PC-9 (cell line): ENCODE results near the gene LRP1. TPM values are rescaled to one million over a fixed set of nuclear protein-coding genes. Genes with fewer than 3 reads are reported as not detected.

Source experiments
- BruUV-seq: library from RNA; stranded (reverse); fragments of 400-500 nt; replicated peaks from 2 replicates; lab custom pipeline; 2021; lab: Mats Ljungman, UMichigan
- CTCF ChIA-PET: fragments of 300-600 bp; sonication (Branson Sonifier 250); formaldehyde crosslinking; loops from one replicate; lab custom pipeline; 2022; ENCODE audit warnings: antibody characterized with exemption; lab: Charles Lee
- POLR2A ChIA-PET: fragments of 300-600 bp; sonication (Branson Sonifier 250); formaldehyde crosslinking; loops from one replicate; lab custom pipeline; 2022; ENCODE audit warnings: antibody characterized with exemption; ENCODE audit not compliant: unreplicated experiment; lab: Charles Lee
- DNase-seq, 2 experiments: peaks; one replicate each; pipeline versions ENCODE4 v3.0.0 to v3.0.0-alpha.2; 2015 to 2022; ENCODE audit warnings: mixed read lengths in 1 of 2
- H2AFZ ChIP-seq: fragments of 200-600 bp; sonication (generic); 2 replicates; pipeline ENCODE4 v1.8.1; 2017; ENCODE audit warnings: antibody characterized with exemption
- H3F3A ChIP-seq: fragments of 200-600 bp; sonication (generic); 2 replicates; pipeline ENCODE4 v1.8.1; 2017; ENCODE audit warnings: antibody characterized with exemption, mild to moderate bottlenecking, low read depth; ENCODE audit not compliant: insufficient read depth
- H3K27ac ChIP-seq: fragments of 200-600 bp; sonication (generic); 2 replicates; pipeline ENCODE4 v1.6.1; 2016; ENCODE audit warnings: mixed run types
- H3K27me3 ChIP-seq: fragments of 200-600 bp; sonication (generic); 2 replicates; pipeline ENCODE4 v1.6.1; 2016; ENCODE audit warnings: low read depth, mixed run types; ENCODE audit not compliant: insufficient read depth
- H3K36me3 ChIP-seq: fragments of 200-600 bp; sonication (generic); 2 replicates; pipeline ENCODE4 v1.6.1; 2016; ENCODE audit warnings: low read depth, mixed run types
- H3K4me1 ChIP-seq: fragments of 200-600 bp; sonication (generic); replicated peaks from 2 replicates; pipeline ENCODE4 v1.6.1; 2016; ENCODE audit warnings: mixed run types; ENCODE audit not compliant: insufficient read depth
- H3K4me2 ChIP-seq: fragments of 200-600 bp; sonication (generic); 2 replicates; pipeline ENCODE4 v1.6.1; 2017; ENCODE audit warnings: mixed run types
- H3K4me3 ChIP-seq: fragments of 200-600 bp; sonication (generic); 2 replicates; pipeline ENCODE4 v1.6.1; 2016; ENCODE audit warnings: mixed run types
- H3K79me2 ChIP-seq: fragments of 200-600 bp; sonication (generic); 2 replicates; pipeline ENCODE4 v1.6.1; 2017; ENCODE audit warnings: low read depth, mixed run types
- H3K9me2 ChIP-seq: fragments of 200-600 bp; sonication (generic); 2 replicates; pipeline ENCODE4 v1.8.1; 2017; ENCODE audit warnings: mild to moderate bottlenecking; ENCODE audit not compliant: insufficient read depth
- H3K9me3 ChIP-seq: fragments of 200-600 bp; sonication (generic); 2 replicates; pipeline ENCODE4 v1.8.1; 2016; ENCODE audit warnings: low read depth; ENCODE audit not compliant: insufficient read depth
- H4K20me1 ChIP-seq: fragments of 200-600 bp; sonication (generic); 2 replicates; pipeline ENCODE4 v1.8.1; 2017; ENCODE audit not compliant: insufficient read depth
- CTCF ChIP-seq: fragments of 200-600 bp; sonication (generic); conservative IDR thresholded peaks from 2 replicates; pipeline ENCODE4 v1.6.1; 2017; ENCODE audit warnings: mixed run types, antibody characterized with exemption, mild to moderate bottlenecking, moderate library complexity
- EZH2 ChIP-seq: fragments of 200-600 bp; sonication (generic); IDR thresholded peaks from 2 replicates; pipeline ENCODE4 v1.8.0; 2017; ENCODE audit warnings: antibody characterized with exemption, low read depth
- intact Hi-C: fragments of 100-400 bp; cut with micrococcal nuclease; formaldehyde crosslinking; loops from one replicate; pipeline ENCODE4 v1.10.0; 2022; ENCODE audit not compliant: unreplicated experiment
- total RNA-seq: library from RNA; stranded (reverse); gene quantifications from 2 replicates; pipeline ENCODE4 v1.2.3, GENCODE V29; 2021

LRP1 gene
- total RNA-seq, 1 experiment from 2014 or later = 51.4 TPM

- CTCF ChIA-PET = interaction anchor here (0.6 kb wide), 1 partner anchor 42 kb away, joined by 6 read pairs; no protein-coding TSS in a partner anchor
- intact Hi-C loops = no loop called here
- Histone ChIP-seq H3K4me2 (no peak overlapping the region), H3K9me3 (no peaks in the 10 kb centered on the region), H3K4me1 (no peaks in the 10 kb centered on the region), H3K27me3 (no peaks in the 10 kb centered on the region), H3K36me3 (no peaks in the 10 kb centered on the region), H3K4me3 (no peak overlapping the region), H3K9me2 (no peaks in the 10 kb centered on the region), H3F3A (no peaks in the 10 kb centered on the region), H2AFZ (no peak overlapping the region), H4K20me1 (no peaks in the 10 kb centered on the region), H3K79me2 (no peaks in the 10 kb centered on the region), H3K27ac (no peak overlapping the region)
- TF ChIP-seq EZH2 = no peak
- no peak for TF ChIP-seq CTCF
- no TSS peak for BruUV-seq
- POLR2A ChIA-PET = no interaction called here
- no peak for DNase-seq
Observed at GRCh38 chr12:57154076-57154475, 25.8 kb downstream of the LRP1 start.

- H3K27me3 ChIP-seq = no peaks in the 10 kb centered on the region
- no peaks in the 10 kb centered on the region for H3K4me1 ChIP-seq
- H3K4me3 ChIP-seq = no peak overlapping the region
- no peaks in the 10 kb centered on the region for H3K79me2 ChIP-seq
- no peak overlapping the region for H3K4me2 ChIP-seq
- H3F3A ChIP-seq = no peaks in the 10 kb centered on the region
- H3K9me2 ChIP-seq = no peaks in the 10 kb centered on the region
- H3K36me3 ChIP-seq = no peaks in the 10 kb centered on the region
- CTCF ChIA-PET = interaction anchor here (0.7 kb wide), 1 partner anchor 398 kb away, joined by 3 read pairs; no protein-coding TSS in a partner anchor
- POLR2A ChIA-PET = interaction anchor here (0.7 kb wide), 1 partner anchor 23 kb away, joined by 5 read pairs; no protein-coding TSS in a partner anchor
- no peak overlapping the region for H3K27ac ChIP-seq
- no peak overlapping the region for H2AFZ ChIP-seq
- no peaks in the 10 kb centered on the region for H4K20me1 ChIP-seq
- TF ChIP-seq CTCF (no peak), EZH2 (no peak)
- intact Hi-C loops = no loop called here
- DNase-seq = no peak
- BruUV-seq = no TSS peak
- no peaks in the 10 kb centered on the region for H3K9me3 ChIP-seq
Observed at GRCh38 chr12:57154804-57155434, 26.6 kb downstream of the LRP1 start.

- H3K27ac ChIP-seq = no peak overlapping the region
- POLR2A ChIA-PET = no interaction called here
Observed at GRCh38 chr12:57156701-57157403, 28.6 kb downstream of the LRP1 start.

More at GRCh38 chr12:57156701-57157403, 28.6 kb downstream of the LRP1 start:
- Histone ChIP-seq H3K36me3 (no peaks in the 10 kb centered on the region), H4K20me1 (no peaks in the 10 kb centered on the region), H3K4me2 (no peak overlapping the region), H3K4me3 (no peak overlapping the region), H3K27me3 (no peaks in the 10 kb centered on the region), H3F3A (no peaks in the 10 kb centered on the region), H3K4me1 (no peaks in the 10 kb centered on the region), H3K9me3 (no peaks in the 10 kb centered on the region), H3K9me2 (no peaks in the 10 kb centered on the region), H3K79me2 (no peaks in the 10 kb centered on the region), H2AFZ (no peak overlapping the region)
- BruUV-seq = no TSS peak
- DNase-seq = no peak
- CTCF ChIA-PET = no interaction called here
- TF ChIP-seq EZH2 (no peak), CTCF (no peak)
- intact Hi-C loops = no loop called here
